ENCODE measurements around the gene GNB3.

DNA sequence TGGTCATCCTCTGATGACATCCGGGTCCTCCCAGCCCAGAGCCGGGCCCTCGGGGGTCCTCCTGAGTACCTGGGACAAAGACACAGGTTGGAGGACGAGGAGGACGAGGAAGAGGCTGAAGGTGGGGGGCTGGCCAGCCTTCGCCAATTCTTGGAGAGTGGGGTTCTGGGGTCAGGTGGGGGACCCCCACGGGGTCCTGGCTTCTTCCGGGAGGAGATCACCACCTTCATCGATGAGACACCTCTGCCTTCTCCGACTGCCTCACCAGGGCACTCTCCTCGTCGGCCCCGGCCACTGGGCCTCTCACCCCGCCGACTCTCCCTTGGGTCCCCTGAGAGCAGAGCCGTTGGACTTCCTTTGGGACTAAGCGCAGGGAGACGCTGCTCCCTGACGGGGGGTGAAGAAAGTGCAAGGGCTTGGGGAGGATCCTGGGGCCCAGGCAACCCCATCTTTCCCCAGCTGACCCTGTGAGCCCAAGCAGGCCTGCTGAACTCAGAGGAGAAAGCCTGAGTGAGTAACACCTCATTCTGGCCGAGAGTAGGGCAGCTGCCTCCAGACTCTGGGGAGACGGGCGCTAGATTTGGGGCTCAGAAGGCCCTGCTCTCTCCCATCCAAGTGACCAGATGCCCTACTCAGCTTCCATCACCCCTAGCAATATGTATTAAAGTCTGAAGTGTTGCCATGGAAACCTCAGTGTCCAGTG lies 13.8 kb upstream of the GNB3 start:
- TF ChIP-seq, protein P1, sequence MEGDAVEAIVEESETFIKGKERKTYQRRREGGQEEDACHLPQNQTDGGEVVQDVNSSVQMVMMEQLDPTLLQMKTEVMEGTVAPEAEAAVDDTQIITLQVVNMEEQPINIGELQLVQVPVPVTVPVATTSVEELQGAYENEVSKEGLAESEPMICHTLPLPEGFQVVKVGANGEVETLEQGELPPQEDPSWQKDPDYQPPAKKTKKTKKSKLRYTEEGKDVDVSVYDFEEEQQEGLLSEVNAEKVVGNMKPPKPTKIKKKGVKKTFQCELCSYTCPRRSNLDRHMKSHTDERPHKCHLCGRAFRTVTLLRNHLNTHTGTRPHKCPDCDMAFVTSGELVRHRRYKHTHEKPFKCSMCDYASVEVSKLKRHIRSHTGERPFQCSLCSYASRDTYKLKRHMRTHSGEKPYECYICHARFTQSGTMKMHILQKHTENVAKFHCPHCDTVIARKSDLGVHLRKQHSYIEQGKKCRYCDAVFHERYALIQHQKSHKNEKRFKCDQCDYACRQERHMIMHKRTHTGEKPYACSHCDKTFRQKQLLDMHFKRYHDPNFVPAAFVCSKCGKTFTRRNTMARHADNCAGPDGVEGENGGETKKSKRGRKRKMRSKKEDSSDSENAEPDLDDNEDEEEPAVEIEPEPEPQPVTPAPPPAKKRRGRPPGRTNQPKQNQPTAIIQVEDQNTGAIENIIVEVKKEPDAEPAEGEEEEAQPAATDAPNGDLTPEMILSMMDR (IDR thresholded peaks at IDR 0.05; ENCODE audit: extremely low read depth in 1 of 2, insufficient read depth in 1 of 2, low read depth in 1 of 2, low read length in 2 of 2), result no peak
- TF ChIP-seq JUN (IDR thresholded peaks at IDR 0.05; ENCODE audit: borderline replicate concordance, insufficient read depth, insufficient read length, low read depth), result no peak

Data from endothelial cell of umbilical vein (primary cell).